Adrenal gland (tissue), 5 donors: ENCODE measurements around the gene ZNF311.

Experiments used
- POLR2A ChIP-seq, 2 donors: fragments of 450-650 bp; IDR thresholded peaks; one replicate each; pipeline ENCODE4 v1.6.1; 2017; ENCODE audit warnings: antibody characterized with exemption in 2 of 2, mild to moderate bottlenecking in 2 of 2, moderate library complexity in 1 of 2
- TF ChIP-seq, protein P1 (sequence below), 6 experiments: fragments of 450-650 bp in 4 of 6; fragments of 200-600 bp in 2 of 6; sonication (generic) in 1 of 6; IDR thresholded peaks; 1 replicate in 5 of 6; 2 replicates in 1 of 6; pipeline versions ENCODE4 v1.5.1 to v1.8.0; 2016 to 2021; ENCODE audit warnings: antibody characterized with exemption in 6 of 6, mild to moderate bottlenecking in 2 of 6, moderate library complexity in 1 of 6
- donor health status: DM: no; HTN: no; CAD: no.

DNA sequence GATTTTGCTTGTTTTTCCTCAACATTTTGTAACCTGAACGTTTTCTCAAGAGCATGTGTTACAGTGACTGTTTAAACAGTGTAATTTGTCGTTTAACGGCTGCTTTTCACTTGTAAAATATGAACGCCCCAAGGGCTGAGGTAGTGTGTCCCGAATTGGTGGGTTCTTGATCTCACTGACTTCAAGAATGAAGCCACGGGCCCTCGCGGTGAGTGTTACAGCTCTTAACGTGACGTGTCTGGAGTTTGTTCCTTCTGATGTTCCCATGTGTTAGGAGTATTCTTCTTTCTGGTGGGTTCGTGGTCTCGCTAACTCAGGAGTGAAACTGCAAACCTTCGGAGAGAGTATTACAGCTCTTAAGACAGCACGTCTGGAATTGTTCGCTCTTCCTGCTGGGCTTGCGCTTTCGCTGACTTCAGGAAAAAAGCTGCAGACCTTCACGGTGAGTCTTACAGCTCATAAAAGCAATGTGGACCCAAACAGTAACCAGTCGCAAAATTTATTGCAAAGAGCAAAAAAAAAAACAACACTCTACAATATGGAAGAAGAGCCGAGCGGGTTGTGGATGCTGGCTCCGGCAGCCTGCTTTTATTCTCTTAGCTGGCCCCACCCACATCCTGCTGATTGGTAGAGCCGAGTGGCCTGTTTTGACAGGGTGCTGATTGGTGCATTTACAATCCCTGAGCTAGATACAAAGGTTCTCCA lies 56.2 kb downstream of the ZNF311 start:
- TF ChIP-seq, protein P1, sequence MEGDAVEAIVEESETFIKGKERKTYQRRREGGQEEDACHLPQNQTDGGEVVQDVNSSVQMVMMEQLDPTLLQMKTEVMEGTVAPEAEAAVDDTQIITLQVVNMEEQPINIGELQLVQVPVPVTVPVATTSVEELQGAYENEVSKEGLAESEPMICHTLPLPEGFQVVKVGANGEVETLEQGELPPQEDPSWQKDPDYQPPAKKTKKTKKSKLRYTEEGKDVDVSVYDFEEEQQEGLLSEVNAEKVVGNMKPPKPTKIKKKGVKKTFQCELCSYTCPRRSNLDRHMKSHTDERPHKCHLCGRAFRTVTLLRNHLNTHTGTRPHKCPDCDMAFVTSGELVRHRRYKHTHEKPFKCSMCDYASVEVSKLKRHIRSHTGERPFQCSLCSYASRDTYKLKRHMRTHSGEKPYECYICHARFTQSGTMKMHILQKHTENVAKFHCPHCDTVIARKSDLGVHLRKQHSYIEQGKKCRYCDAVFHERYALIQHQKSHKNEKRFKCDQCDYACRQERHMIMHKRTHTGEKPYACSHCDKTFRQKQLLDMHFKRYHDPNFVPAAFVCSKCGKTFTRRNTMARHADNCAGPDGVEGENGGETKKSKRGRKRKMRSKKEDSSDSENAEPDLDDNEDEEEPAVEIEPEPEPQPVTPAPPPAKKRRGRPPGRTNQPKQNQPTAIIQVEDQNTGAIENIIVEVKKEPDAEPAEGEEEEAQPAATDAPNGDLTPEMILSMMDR (IDR thresholded peaks at IDR 0.05), result no peak
- TF ChIP-seq POLR2A (IDR thresholded peaks at IDR 0.05), result no peak
